Superior temporal gyrus (tissue), 1 donor: Measurements from ENCODE around the gene CPB1.

Source experiments
- DNase-seq: peaks from one replicate; pipeline ENCODE4 v3.0.0-alpha.2; 2016; ENCODE audit errors: extremely low spot score

Gene CPB1

GRCh38 chr3:148829926-148830325 lies 2.3 kb downstream of the CPB1 start:
- no peak for DNase-seq

- DNase-seq = no peak
These were observed 5.6 kb downstream of the CPB1 start for GRCh38 chr3:148833223-148833622.

GRCh38 chr3:148839805-148840204 lies 12.2 kb downstream of the CPB1 start:
- no peak for DNase-seq

GRCh38 chr3:148840451-148840850 lies 12.8 kb downstream of the CPB1 start:
- no peak for DNase-seq

GRCh38 chr3:148845756-148846395 lies 18.3 kb downstream of the CPB1 start:
- DNase-seq = no peak

- DNase-seq = no peak
These were observed 19.7 kb downstream of the CPB1 start for GRCh38 chr3:148847351-148847750.

GRCh38 chr3:148848410-148848809 lies 20.8 kb downstream of the CPB1 start:
- no peak for DNase-seq

- DNase-seq = no peak
These were observed 24.8 kb downstream of the CPB1 start for GRCh38 chr3:148852271-148852992.

- no peak for DNase-seq
These were observed 25.5 kb downstream of the CPB1 start for GRCh38 chr3:148853076-148853475.

GRCh38 chr3:148854061-148854460 lies 26.4 kb downstream of the CPB1 start:
- no peak for DNase-seq

GRCh38 chr3:148856384-148856783 lies 28.8 kb downstream of the CPB1 start:
- DNase-seq = no peak

- no peak for DNase-seq
These were observed 29.7 kb downstream of the CPB1 start for GRCh38 chr3:148857316-148857715.

- peak; percentile 84 for DNase-seq
These were observed 33.8 kb downstream of the CPB1 start for GRCh38 chr3:148861277-148861869.

- no peak for DNase-seq
These were observed 35.7 kb downstream of the CPB1 start for GRCh38 chr3:148863297-148863696.

- no peak for DNase-seq
These were observed 36.2 kb downstream of the CPB1 start for GRCh38 chr3:148863814-148864213.

- DNase-seq = no peak
These were observed 37.4 kb downstream of the CPB1 start, which contains the start of gene CPA3 for GRCh38 chr3:148865049-148865448. Gene CPA3, plus strand, starts transcription at chr3:148865296. Its CDS starts 12 bp downstream, at chr3:148865308.

- DNase-seq = no peak
These were observed 38.6 kb downstream of the CPB1 start for GRCh38 chr3:148866261-148866660.

- DNase-seq = no peak
These were observed 45.8 kb downstream of the CPB1 start for GRCh38 chr3:148873270-148873927.

- DNase-seq = no peak
These were observed 46.4 kb downstream of the CPB1 start for GRCh38 chr3:148873977-148874376.

GRCh38 chr3:148878095-148878494 lies 50.5 kb downstream of the CPB1 start:
- DNase-seq = no peak

GRCh38 chr3:148879256-148879655 lies 51.6 kb downstream of the CPB1 start:
- DNase-seq = no peak

GRCh38 chr3:148880681-148881080 lies 53.1 kb downstream of the CPB1 start:
- DNase-seq = no peak
